Cardiac muscle cell (in vitro differentiated cells and primary cell): ENCODE results near the gene E2F2. TPM values are rescaled to one million over a fixed set of nuclear protein-coding genes. Genes with fewer than 3 reads are reported as not detected.

Source experiments
- DNase-seq, 2 donors: peaks; one replicate each; pipeline versions ENCODE4 v3.0.0 to v3.0.0-alpha.2; 2010 to 2017; ENCODE audit warnings: low read depth in 1 of 2, low spot score in 1 of 2
- H3K27ac ChIP-seq: fragments of 200-600 bp; sonication (generic); 2 replicates; pipeline ENCODE4 v1.5.1; 2016
- H3K27me3 ChIP-seq: fragments of 200-600 bp; sonication (generic); 2 replicates; pipeline ENCODE4 v1.6.0; 2016; ENCODE audit warnings: control low read depth
- H3K36me3 ChIP-seq: fragments of 200-600 bp; sonication (generic); 2 replicates; pipeline ENCODE4 v1.5.1; 2016; ENCODE audit warnings: control low read depth
- H3K4me1 ChIP-seq: fragments of 200-600 bp; sonication (generic); 2 replicates; pipeline ENCODE4 v1.8.1; 2017; ENCODE audit warnings: low read depth, mild to moderate bottlenecking, mixed run types
- H3K4me3 ChIP-seq: fragments of 200-600 bp; sonication (generic); 2 replicates; pipeline ENCODE4 v1.5.1; 2016; ENCODE audit warnings: mild to moderate bottlenecking
- H3K9me3 ChIP-seq: fragments of 200-600 bp; sonication (generic); 2 replicates; pipeline ENCODE4 v1.5.1; 2017; ENCODE audit warnings: low read depth, mild to moderate bottlenecking, control low read depth
- polyA plus RNA-seq: library from polyadenylated mRNA; unstranded; fragments of >200 nt; fragmentation: Nextera tagmentation; extraction: Ambion mirVana; gene quantifications from 2 replicates; pipeline ENCODE4 v1.2.1, GENCODE V29; 2016
- total RNA-seq: library from RNA; depleted of rRNA; stranded (reverse); fragments of >200 nt; gene quantifications from 2 replicates; pipeline ENCODE4 v1.2.3, GENCODE V29; 2016
- TF ChIP-seq, protein P1 (sequence below): IDR thresholded peaks from 2 replicates; pipeline ENCODE4 v1.5.1; 2012; ENCODE audit warnings: low read depth, mild to moderate bottlenecking, low read length

The E2F2 gene
- total and polyA plus RNA-seq, 2 experiments from 2014 or later = 2.1 to 2.2 TPM

DNA sequence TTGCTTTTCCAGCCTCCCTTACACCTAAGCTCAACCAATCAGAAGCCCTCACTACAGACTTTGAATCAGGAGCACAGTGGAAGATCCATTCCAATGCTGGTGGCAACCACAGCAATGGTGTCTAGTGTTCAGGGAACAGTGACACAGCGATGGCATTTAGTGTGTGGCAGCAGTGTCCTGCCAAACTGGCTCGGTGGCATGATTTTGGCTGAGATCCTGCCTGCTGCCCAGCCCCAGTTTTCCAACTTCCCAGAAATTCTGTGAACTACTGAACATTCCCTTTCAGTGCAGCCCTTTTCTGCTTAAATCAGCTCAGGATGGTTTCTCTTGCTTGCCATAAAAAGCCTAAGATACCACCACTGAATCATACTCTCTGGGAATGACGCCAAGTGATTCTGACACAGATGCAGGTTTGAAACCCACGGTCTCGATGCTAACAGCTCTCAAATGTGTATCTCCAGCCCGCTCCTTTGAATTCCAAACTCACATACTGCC is 55.9 kb downstream of the E2F2 start:
- DNase-seq = peak in 1 of 2 donors; percentile 95
- H3K4me3 ChIP-seq = no peak overlapping the region
- TF ChIP-seq, protein P1, sequence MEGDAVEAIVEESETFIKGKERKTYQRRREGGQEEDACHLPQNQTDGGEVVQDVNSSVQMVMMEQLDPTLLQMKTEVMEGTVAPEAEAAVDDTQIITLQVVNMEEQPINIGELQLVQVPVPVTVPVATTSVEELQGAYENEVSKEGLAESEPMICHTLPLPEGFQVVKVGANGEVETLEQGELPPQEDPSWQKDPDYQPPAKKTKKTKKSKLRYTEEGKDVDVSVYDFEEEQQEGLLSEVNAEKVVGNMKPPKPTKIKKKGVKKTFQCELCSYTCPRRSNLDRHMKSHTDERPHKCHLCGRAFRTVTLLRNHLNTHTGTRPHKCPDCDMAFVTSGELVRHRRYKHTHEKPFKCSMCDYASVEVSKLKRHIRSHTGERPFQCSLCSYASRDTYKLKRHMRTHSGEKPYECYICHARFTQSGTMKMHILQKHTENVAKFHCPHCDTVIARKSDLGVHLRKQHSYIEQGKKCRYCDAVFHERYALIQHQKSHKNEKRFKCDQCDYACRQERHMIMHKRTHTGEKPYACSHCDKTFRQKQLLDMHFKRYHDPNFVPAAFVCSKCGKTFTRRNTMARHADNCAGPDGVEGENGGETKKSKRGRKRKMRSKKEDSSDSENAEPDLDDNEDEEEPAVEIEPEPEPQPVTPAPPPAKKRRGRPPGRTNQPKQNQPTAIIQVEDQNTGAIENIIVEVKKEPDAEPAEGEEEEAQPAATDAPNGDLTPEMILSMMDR = no peak
- no peaks in the 10 kb centered on the region for H3K36me3 ChIP-seq
- H3K27me3 ChIP-seq = no peaks in the 10 kb centered on the region
- peaks cover 16% of the 10 kb centered on the region for H3K4me1 ChIP-seq
- no peaks in the 10 kb centered on the region for H3K9me3 ChIP-seq
- no peak overlapping the region for H3K27ac ChIP-seq

DNA sequence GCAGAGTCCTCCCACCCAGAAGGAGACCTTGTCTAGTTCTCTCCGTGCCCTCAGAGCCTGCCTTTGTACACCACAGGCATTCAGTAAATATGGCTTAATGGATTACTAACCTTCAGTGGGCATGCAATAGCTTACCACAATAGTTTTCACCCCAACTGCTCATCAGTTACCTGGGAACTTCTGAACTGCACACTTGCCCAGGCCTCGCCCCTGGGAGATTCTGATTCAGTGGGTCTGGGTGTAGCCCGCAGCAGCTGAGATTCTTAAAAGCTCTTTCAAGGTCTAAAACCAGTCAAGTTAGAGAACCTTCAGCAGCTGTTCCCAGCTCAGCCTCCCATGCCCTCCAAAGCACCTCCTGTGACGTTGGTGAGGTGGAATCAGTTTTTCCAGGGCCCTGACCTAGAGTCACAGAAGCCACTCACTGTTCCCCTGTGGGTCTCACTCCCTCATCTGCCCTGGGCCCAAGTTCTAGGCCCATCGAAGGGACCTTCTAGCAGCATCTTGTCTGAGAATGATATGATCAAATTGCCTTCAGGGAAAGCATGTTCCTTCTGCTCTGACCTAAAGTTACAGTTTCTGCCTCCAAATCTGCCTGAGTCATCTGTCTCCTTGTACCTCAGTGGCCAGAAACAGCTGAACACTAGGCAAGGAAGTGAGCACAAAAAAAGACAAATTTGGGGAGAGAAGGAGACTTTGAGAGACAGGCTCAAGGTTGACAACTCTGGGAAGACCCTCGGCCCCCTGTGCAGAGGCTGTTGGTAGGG is 57.8 kb downstream of the E2F2 start:
- Histone ChIP-seq H3K36me3 (no peaks in the 10 kb centered on the region), H3K27ac (peak overlapping the region; percentile 53), H3K4me1 (no peaks in the 10 kb centered on the region), H3K9me3 (no peaks in the 10 kb centered on the region), H3K4me3 (no peak overlapping the region), H3K27me3 (no peaks in the 10 kb centered on the region)
- TF ChIP-seq, protein P1 = no peak
- DNase-seq = no peak

GRCh38 chr1:23472351-23473036 is 58.5 kb downstream of the E2F2 start:
- H3K27ac ChIP-seq = no peak overlapping the region
- no peak for DNase-seq
- TF ChIP-seq, protein P1 = no peak

GRCh38 chr1:23471473-23472075 is 59.5 kb downstream of the E2F2 start:
- H3K4me3 ChIP-seq = no peak overlapping the region
- no peak for DNase-seq
- H3K4me1 ChIP-seq = no peaks in the 10 kb centered on the region
- no peaks in the 10 kb centered on the region for H3K36me3 ChIP-seq
- no peaks in the 10 kb centered on the region for H3K27me3 ChIP-seq
- H3K9me3 ChIP-seq = no peaks in the 10 kb centered on the region
- TF ChIP-seq, protein P1 = no peak
- H3K27ac ChIP-seq = no peak overlapping the region

More at GRCh38 chr1:23472351-23473036, 58.5 kb downstream of the E2F2 start:
- no peaks in the 10 kb centered on the region for H3K27me3 ChIP-seq
- no peak overlapping the region for H3K4me3 ChIP-seq
- H3K36me3 ChIP-seq = no peaks in the 10 kb centered on the region
- no peaks in the 10 kb centered on the region for H3K9me3 ChIP-seq
- H3K4me1 ChIP-seq = no peaks in the 10 kb centered on the region

DNA sequence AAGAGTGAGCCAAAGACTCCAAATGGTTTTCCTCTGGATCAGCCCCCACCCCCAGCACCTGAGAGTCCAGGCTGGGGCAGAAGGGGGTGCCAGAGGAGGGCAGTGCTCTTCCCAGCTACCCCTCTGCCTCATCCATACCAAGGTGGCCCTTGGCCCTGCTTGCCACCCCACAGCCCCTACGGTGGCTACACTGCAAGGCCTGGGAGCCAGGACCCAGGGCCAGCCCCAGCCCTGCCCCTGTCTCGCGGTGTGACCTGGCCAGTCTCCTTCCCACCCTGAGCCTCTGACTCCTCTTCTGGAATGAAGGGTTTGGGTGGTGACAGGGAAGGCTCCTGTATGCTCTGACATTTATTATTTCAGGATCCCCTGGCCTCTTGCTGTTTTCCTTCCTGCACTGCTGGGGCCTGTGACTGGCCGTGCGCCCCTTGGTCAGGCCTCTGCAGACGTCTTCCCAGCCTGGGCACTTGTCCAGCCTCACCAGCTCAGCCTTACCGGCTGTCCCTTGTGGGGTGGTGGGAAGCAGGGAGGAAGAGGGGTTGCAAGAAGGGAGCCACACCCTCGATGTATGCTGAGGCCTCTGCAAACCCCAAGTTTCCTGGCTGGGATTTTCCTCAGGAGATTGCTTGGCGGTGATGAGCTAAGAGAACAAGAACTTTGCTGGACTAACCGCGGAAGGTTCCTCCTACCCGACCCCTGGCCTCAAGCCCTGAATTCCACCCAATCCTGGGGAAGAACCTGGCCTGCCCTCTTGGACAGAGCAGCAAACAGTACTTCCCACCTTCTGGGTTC is 60.6 kb downstream of the E2F2 start:
- Histone ChIP-seq H3K27ac (peak overlapping the region; percentile 39), H3K4me3 (no peak overlapping the region), H3K4me1 (no peaks in the 10 kb centered on the region), H3K27me3 (no peaks in the 10 kb centered on the region), H3K36me3 (no peaks in the 10 kb centered on the region), H3K9me3 (no peaks in the 10 kb centered on the region)
- DNase-seq = peak in 1 of 2 donors; percentile 96
- TF ChIP-seq, protein P1 = no peak
